Fibroblast of pulmonary artery (primary cell): Measurements from ENCODE around the gene KCNE5.
"Not testable (repeated sequence)": the region's sequence is repeated elsewhere in the genome, so short reads cannot be mapped to it uniquely, and the experiment has no call there.

ENCODE experiments used
- DNase-seq: peaks from one replicate; pipeline ENCODE4 v3.0.0-alpha.2; 2010; ENCODE audit warnings: low read depth
- H3K4me3 ChIP-seq: replicated peaks from 2 replicates; pipeline ENCODE4 v1.5.1; 2011; ENCODE audit warnings: low read depth, mild to moderate bottlenecking, control low read depth, low read length, moderate library complexity
- CTCF ChIP-seq: IDR thresholded peaks from 2 replicates; pipeline ENCODE4 v1.5.1; 2011; ENCODE audit warnings: mild to moderate bottlenecking, control low read depth, low read length, inconsistent platforms; ENCODE audit errors: missing control alignments

Gene KCNE5, protein sequence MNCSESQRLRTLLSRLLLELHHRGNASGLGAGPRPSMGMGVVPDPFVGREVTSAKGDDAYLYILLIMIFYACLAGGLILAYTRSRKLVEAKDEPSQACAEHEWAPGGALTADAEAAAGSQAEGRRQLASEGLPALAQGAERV

GRCh38 chrX:109624641-109625616 lies at the start of gene KCNE5:
KCNE5 (minus strand) TSS chrX:109625172; CDS start chrX:109625020, 152 bp downstream.
- H3K4me3 ChIP-seq = no peak within 1 kb of the TSS
- TF ChIP-seq CTCF = no peak
- no peak for DNase-seq

GRCh38 chrX:109672239-109672638 lies 47.3 kb upstream of the KCNE5 start:
- DNase-seq = no peak
- no peak overlapping the region for H3K4me3 ChIP-seq
- TF ChIP-seq CTCF = no peak

GRCh38 chrX:109671170-109671569 lies 46.2 kb upstream of the KCNE5 start:
- not testable (repeated sequence) for H3K4me3 ChIP-seq, DNase-seq

DNA sequence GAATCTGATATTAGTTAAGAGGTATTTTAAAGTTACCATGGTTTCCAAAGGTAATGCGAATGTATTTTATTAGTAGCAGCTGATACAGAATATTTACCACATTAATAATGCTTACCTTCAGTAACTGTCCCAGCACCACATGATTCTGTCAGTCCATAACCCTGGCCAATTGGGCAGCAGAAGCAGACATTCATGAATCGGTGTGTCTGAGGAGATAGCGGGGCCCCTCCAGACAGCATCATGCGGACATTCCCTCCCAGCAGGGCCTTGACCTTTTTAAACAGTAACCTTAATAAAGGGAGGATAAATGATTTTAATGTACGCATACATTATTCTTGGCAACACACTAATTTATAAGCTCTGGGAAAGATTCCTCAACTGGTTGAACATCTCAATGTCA lies 43.0 kb upstream of the KCNE5 start:
- TF ChIP-seq CTCF = no peak
- H3K4me3 ChIP-seq = no peak overlapping the region
- no peak for DNase-seq

GRCh38 chrX:109660435-109661143 lies 35.6 kb upstream of the KCNE5 start:
- no peak overlapping the region for H3K4me3 ChIP-seq
- no peak for TF ChIP-seq CTCF
- no peak for DNase-seq

GRCh38 chrX:109658391-109658790 lies 33.4 kb upstream of the KCNE5 start:
- TF ChIP-seq CTCF = no peak
- no peak overlapping the region for H3K4me3 ChIP-seq
- DNase-seq = no peak

DNA sequence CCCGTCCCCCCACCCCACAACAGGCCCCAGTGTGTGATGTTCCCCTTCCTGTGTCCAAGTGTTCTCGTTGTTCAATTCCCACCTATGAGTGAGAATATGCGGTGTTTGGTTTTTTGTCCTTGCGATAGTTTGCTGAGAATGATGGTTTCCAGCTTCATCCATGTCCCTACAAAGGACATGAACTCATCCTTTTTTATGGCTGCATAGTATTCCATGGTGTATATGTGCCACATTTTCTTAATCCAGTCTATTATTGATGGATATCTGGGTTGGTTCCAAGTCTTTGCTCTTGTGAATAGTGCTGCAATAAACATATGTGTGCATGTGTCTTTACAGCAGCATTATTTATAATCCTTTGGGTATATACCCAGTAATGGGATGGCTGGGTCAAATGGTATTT lies 32.4 kb upstream of the KCNE5 start:
- DNase-seq, H3K4me3 ChIP-seq: not testable (repeated sequence)
